Aorta (tissue), 5 donors: ENCODE results near the gene HIVEP2. TPM values are rescaled to one million over a fixed set of nuclear protein-coding genes. Genes with fewer than 3 reads are reported as not detected.

Source experiments
- ATAC-seq: fragments of 200-7000 bp; cut with Tn5 transposase; one replicate; pipeline ENCODE4 v1.9.1; 2022; ENCODE audit warnings: moderate library complexity; ENCODE audit not compliant: low FRiP score
- DNase-seq, 2 donors: peaks; one replicate each; pipeline ENCODE4 v3.0.0-alpha.2; 2020
- H3K27ac ChIP-seq, 2 donors: one replicate each; pipeline ENCODE4 v1.5.1; 2013; ENCODE audit warnings: low read length in 2 of 2, mild to moderate bottlenecking in 2 of 2, moderate library complexity in 2 of 2, control low read depth in 1 of 2, inconsistent platforms in 1 of 2, low read depth in 1 of 2
- H3K27me3 ChIP-seq, 2 donors: one replicate each; pipeline ENCODE4 v1.6.1; 2013; ENCODE audit warnings: control low read depth in 1 of 2, low read length in 1 of 2, mild to moderate bottlenecking in 1 of 2, moderate library complexity in 1 of 2; ENCODE audit not compliant: insufficient read depth in 2 of 2, control insufficient read depth in 1 of 2
- H3K36me3 ChIP-seq, 2 donors: one replicate each; pipeline ENCODE4 v1.6.1; 2013; ENCODE audit warnings: control low read depth in 1 of 2, low read length in 1 of 2, mild to moderate bottlenecking in 1 of 2; ENCODE audit not compliant: insufficient read depth in 2 of 2, control insufficient read depth in 1 of 2
- H3K4me1 ChIP-seq, 2 donors: one replicate each; pipeline ENCODE4 v1.6.1; 2013; ENCODE audit warnings: low read length in 2 of 2, control low read depth in 1 of 2, mild to moderate bottlenecking in 1 of 2, moderate library complexity in 1 of 2; ENCODE audit not compliant: insufficient read depth in 2 of 2, control insufficient read depth in 1 of 2
- H3K4me3 ChIP-seq, 2 donors: one replicate each; pipeline ENCODE4 v1.5.1; 2013; ENCODE audit warnings: low read length in 2 of 2, control low read depth in 1 of 2, mild to moderate bottlenecking in 1 of 2
- H3K9me3 ChIP-seq: one replicate; pipeline ENCODE4 v1.6.1; 2013; ENCODE audit warnings: mild to moderate bottlenecking, low read length; ENCODE audit not compliant: control insufficient read depth
- WGBS, 2 donors: extraction: QIAGEN DNeasy Blood & Tissue Kit; methylation state at CpG; one replicate each; pipeline ENCODE4 v1.1.7; 2013; 5-methylcytosine and 5-hydroxymethylcytosine counted together
- intact Hi-C, 2 donors: fragments of 100-400 bp; cut with DNase I; formaldehyde crosslinking; loops; one replicate each; pipeline versions ENCODE4 v1.14.2 to v1.15.0; 2022
- polyA plus RNA-seq, 2 donors: library from polyadenylated mRNA; stranded (reverse); fragments of 200-250 nt; gene quantifications; one replicate each; pipeline ENCODE4 v1.2.3, GENCODE V29; 2013
- total RNA-seq, 2 donors: library from RNA; stranded (reverse); fragmentation: NEBNext Ultra II Directional; extraction: Animal tissue kit (Norgen Biotek cat#: 25700); gene quantifications; one replicate each; pipeline ENCODE4 v1.2.1, GENCODE V29; 2021
- donor health status: healthy with polysubstance abuse.
- donor health status: Bipolar disorder and iron deficiency.
- donor health status: DM: no; HTN: no; CAD: no.
- donor health status: DM: no; HTN: no; CAD: no.
- donor health status: DM: yes; HTN: yes; CAD: no.

Gene HIVEP2
- total and polyA plus RNA-seq, 4 donors = 5.3 to 36.8 (median 20.4) TPM

GRCh38 chr6:142965164-142965563 is 20.2 kb upstream of the HIVEP2 start:
- intact Hi-C loops = no loop called here
- Histone ChIP-seq H3K27ac (no peak overlapping the region), H3K4me3 (no peak overlapping the region), H3K4me1 (no peaks in the 10 kb centered on the region), H3K27me3 (no peaks in the 10 kb centered on the region), H3K9me3 (no peaks in the 10 kb centered on the region), H3K36me3 (no peaks in the 10 kb centered on the region)
- ATAC-seq (no peak), DNase-seq (no peak)
- WGBS, 2 donors = 92 to 97% methylated on average over 1 of the region's 1 CpG

GRCh38 chr6:142960098-142960497 is 15.1 kb upstream of the HIVEP2 start:
- Histone ChIP-seq H3K27ac (no peak overlapping the region), H3K4me3 (no peak overlapping the region), H3K9me3 (no peaks in the 10 kb centered on the region), H3K36me3 (no peaks in the 10 kb centered on the region), H3K4me1 (no peaks in the 10 kb centered on the region), H3K27me3 (no peaks in the 10 kb centered on the region)
- ATAC-seq = no peak
- no peak for DNase-seq
- intact Hi-C loops = no loop called here

DNA sequence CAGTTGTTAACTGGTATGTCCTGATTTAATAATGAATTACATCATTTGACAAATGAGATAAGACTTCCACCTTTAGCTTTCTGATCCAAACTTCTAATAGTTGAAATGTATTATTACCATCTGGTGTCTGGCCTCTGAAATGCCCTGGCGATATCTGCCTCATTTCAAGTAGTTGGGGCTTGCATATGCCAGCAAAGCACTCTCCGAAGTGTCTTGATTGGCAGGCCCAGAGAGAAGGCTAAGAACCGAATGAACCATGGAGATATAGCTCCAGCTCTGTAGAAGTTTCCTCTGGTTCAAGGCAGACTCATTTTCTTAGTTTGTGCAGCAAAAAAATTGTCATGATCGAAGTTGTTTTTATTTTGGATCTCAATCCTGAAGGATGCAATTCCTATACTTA is 13.4 kb upstream of the HIVEP2 start:
- Histone ChIP-seq H3K9me3 (no peaks in the 10 kb centered on the region), H3K27ac (no peak overlapping the region), H3K4me1 (no peaks in the 10 kb centered on the region), H3K36me3 (no peaks in the 10 kb centered on the region), H3K27me3 (no peaks in the 10 kb centered on the region), H3K4me3 (no peak overlapping the region)
- 73 to 80% methylated on average over 4 of the region's 4 CpGs for WGBS, 2 donors
- no peak for ATAC-seq
- intact Hi-C loops = no loop called here
- DNase-seq = no peak

DNA sequence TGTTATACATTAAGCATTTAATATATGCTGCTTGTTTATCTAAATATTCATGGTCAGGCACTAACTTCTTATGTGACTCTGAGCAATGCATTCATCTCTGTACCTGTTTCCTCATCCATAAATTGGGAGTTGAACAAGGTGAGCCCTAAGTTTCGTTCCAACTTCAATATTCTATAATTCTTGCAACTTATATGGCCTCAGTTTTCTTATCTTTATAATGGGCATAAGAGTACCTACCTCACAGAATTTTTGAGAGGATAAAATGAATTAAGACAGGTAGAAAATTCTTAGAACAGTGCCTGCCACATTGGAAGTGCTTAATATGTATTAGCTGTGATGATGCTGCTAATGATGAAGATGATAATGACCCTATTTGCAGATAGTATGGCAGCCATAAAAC is 11.8 kb upstream of the HIVEP2 start:
- no peak for DNase-seq
- no peaks in the 10 kb centered on the region for H3K36me3 ChIP-seq
- H3K27me3 ChIP-seq = no peaks in the 10 kb centered on the region
- no peak for ATAC-seq
- WGBS, 2 donors = 91 to 94% methylated on average over 1 of the region's 1 CpG
- no peaks in the 10 kb centered on the region for H3K9me3 ChIP-seq
- no peak overlapping the region for H3K4me3 ChIP-seq
- intact Hi-C loops = no loop called here
- H3K4me1 ChIP-seq = no peaks in the 10 kb centered on the region
- H3K27ac ChIP-seq = no peak overlapping the region

DNA sequence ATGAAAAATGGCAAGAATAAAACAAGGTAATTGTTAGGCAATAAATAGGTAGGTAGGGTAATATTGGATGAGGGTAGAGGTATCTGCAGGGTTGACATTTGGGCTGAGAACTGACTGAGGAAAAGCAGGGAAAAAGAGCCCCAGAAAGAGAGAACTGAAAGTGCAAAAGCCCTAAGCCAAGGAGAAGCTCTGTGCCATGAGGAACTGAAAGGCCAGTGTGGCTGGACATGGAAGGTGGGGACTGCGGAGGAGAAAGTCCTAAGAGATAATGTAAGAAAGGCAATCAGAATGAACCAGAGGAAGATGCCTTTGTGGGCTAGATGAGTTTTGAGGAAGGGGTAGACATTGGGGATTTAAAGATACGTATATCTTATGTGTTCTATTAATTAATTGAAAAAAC is 9.9 kb upstream of the HIVEP2 start:
- H3K27me3 ChIP-seq = no peaks in the 10 kb centered on the region
- ATAC-seq = no peak
- H3K4me3 ChIP-seq = no peak overlapping the region
- H3K36me3 ChIP-seq = no peaks in the 10 kb centered on the region
- no peaks in the 10 kb centered on the region for H3K9me3 ChIP-seq
- no peak for DNase-seq
- 89 to 93% methylated on average over 2 of the region's 2 CpGs for WGBS, 2 donors
- no peak overlapping the region for H3K27ac ChIP-seq
- no peaks in the 10 kb centered on the region for H3K4me1 ChIP-seq
- intact Hi-C loops = no loop called here

GRCh38 chr6:142953373-142954273 is 8.6 kb upstream of the HIVEP2 start:
- Histone ChIP-seq H3K4me1 (no peaks in the 10 kb centered on the region), H3K27ac (no peak overlapping the region), H3K27me3 (no peaks in the 10 kb centered on the region), H3K4me3 (no peak overlapping the region), H3K36me3 (no peaks in the 10 kb centered on the region), H3K9me3 (no peaks in the 10 kb centered on the region)
- WGBS, 2 donors = 91 to 93% methylated on average over 5 of the region's 5 CpGs
- DNase-seq = no peak
- intact Hi-C loops = no loop called here
- ATAC-seq = no peak

- no peaks in the 10 kb centered on the region for H3K9me3 ChIP-seq
- intact Hi-C loops = no loop called here
- DNase-seq (no peak), ATAC-seq (no peak)
- WGBS, 2 donors = 91 to 93% methylated on average over 3 of the region's 3 CpGs
- no peak overlapping the region for H3K4me3 ChIP-seq
- H3K4me1 ChIP-seq = no peaks in the 10 kb centered on the region
- H3K27me3 ChIP-seq = no peaks in the 10 kb centered on the region
- H3K36me3 ChIP-seq = no peaks in the 10 kb centered on the region
- no peak overlapping the region for H3K27ac ChIP-seq
These were observed 7.6 kb upstream of the HIVEP2 start for GRCh38 chr6:142952614-142953013.

DNA sequence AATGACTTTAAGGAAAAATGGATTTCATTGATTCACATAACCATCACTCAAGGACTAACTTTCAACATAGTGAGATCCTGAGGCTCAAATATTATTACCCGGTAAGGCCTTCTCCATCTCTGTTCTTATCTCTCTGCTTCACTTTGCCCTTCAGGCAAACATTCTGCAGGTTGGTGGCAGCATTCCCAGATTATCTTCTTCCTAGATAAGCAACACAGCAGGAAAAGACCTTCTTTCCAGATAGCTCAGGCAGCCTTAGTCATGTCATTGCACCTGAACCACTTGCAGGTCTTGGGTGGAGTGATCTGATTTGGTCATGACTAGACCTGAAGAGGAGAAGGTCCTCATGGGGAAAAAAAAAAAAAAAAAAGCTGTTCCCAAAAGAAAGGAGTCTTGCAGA is 5.3 kb upstream of the HIVEP2 start:
- ATAC-seq = no peak
- no peaks in the 10 kb centered on the region for H3K36me3 ChIP-seq
- no peak overlapping the region for H3K27ac ChIP-seq
- H3K4me3 ChIP-seq = no peak overlapping the region
- no peaks in the 10 kb centered on the region for H3K9me3 ChIP-seq
- H3K27me3 ChIP-seq = no peaks in the 10 kb centered on the region
- DNase-seq = no peak
- intact Hi-C loops = no loop called here
- no peaks in the 10 kb centered on the region for H3K4me1 ChIP-seq
- 85 to 91% methylated on average over 1 of the region's 1 CpG for WGBS, 2 donors
